Glutamatergic neuron (in vitro differentiated cells): ENCODE results near the gene ALG14. TPM values are rescaled to one million over a fixed set of nuclear protein-coding genes. Genes with fewer than 3 reads are reported as not detected.

Experiments
- DNase-seq: peaks from one replicate; pipeline ENCODE4 v3.0.0; 2022
- H3K27ac Mint-ChIP-seq: one replicate; pipeline ENCODE4 v1.8.0; 2020; ENCODE audit warnings: mild to moderate bottlenecking, mixed read lengths, inconsistent platforms; ENCODE audit not compliant: unreplicated experiment
- H3K27me3 Mint-ChIP-seq: one replicate; pipeline ENCODE4 v1.8.0; 2020; ENCODE audit warnings: mild to moderate bottlenecking, moderate library complexity, mixed read lengths, inconsistent platforms; ENCODE audit not compliant: unreplicated experiment
- H3K36me3 Mint-ChIP-seq: one replicate; pipeline ENCODE4 v1.8.0; 2020; ENCODE audit warnings: mild to moderate bottlenecking, mixed read lengths, inconsistent platforms; ENCODE audit not compliant: unreplicated experiment
- H3K4me1 Mint-ChIP-seq: one replicate; pipeline ENCODE4 v1.8.0; 2020; ENCODE audit warnings: mild to moderate bottlenecking, low read depth, mixed read lengths, inconsistent platforms; ENCODE audit not compliant: unreplicated experiment
- H3K4me3 Mint-ChIP-seq: one replicate; pipeline ENCODE4 v1.8.0; 2020; ENCODE audit warnings: mild to moderate bottlenecking, mixed read lengths, inconsistent platforms; ENCODE audit not compliant: unreplicated experiment
- H3K9me3 Mint-ChIP-seq: one replicate; pipeline ENCODE4 v1.8.0; 2020; ENCODE audit warnings: mild to moderate bottlenecking, moderate library complexity, mixed read lengths, inconsistent platforms; ENCODE audit not compliant: unreplicated experiment
- long read RNA-seq: library from polyadenylated mRNA; unstranded; transcript quantifications from one replicate; pipeline ENCODE4 v2.0.0, GENCODE V29; 2020; ENCODE audit not compliant: unreplicated experiment
- total RNA-seq: library from RNA; stranded (reverse); fragmentation: NEBNext Ultra II Directional; extraction: Animal tissue kit (Norgen Biotek cat#: 25700); gene quantifications from one replicate; pipeline ENCODE4 v1.2.1, GENCODE V29; 2021; ENCODE audit not compliant: unreplicated experiment
- TF ChIP-seq, protein P1 (sequence below): fragments of 200-600 bp; sonication (generic); IDR thresholded peaks from one replicate; pipeline ENCODE4 v1.5.0; 2021; ENCODE audit not compliant: partially characterized antibody, unreplicated experiment

ALG14 gene, protein sequence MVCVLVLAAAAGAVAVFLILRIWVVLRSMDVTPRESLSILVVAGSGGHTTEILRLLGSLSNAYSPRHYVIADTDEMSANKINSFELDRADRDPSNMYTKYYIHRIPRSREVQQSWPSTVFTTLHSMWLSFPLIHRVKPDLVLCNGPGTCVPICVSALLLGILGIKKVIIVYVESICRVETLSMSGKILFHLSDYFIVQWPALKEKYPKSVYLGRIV
- 4.7 TPM for total RNA-seq
- long read RNA-seq, full-length matches to known transcripts = 12 of 16 reads
- long read RNA-seq, partial matches to known transcripts = 0 of 16 reads
- long read RNA-seq, other reads (novel, unspliced or antisense) = 4 of 16 reads

DNA sequence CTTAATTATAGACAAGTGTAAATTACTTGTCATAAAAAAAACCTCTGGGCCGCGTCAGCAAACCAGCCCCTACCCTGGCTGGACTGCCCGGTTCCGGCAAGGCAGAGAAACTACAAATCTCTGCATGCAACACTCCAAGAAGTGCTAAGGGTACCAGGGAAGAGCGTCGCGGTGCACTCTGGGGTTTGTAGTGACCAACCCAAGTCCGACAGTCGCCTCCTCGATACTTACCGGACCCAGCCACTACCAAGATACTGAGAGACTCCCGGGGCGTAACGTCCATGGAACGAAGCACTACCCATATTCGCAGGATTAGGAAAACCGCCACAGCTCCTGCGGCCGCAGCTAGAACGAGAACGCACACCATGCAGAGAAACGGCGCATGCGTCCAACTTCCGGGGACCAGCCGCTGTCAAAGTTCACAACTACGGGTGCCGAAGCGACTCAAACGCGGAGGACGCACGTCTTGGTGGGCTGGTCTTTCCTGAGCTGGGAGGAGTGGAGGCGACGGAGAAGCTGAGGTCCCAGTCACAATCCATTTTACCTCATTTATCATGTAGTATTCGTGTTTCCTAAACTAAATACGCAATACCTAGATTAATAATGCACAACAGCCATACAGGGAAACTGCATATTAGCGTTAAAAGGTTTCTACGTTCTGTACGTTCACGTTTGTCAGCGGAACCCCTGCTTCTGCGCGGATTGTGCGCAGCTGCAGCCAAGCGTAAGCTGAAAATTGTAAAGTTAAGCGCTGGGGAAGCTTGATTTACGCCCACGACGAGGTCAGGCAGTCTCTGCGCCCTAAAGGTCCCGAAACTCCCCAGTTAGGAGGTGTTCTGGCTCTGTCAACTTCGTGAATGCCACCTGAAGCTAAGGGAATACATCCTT, at the start of gene ALG14:
Gene ALG14 (minus strand): TSS at position 420 of the 888 bp plus-strand sequence. CDS start 53 bp downstream, at position 367.
- H3K27me3 Mint-ChIP-seq = peaks cover 3% of the 10 kb centered on the region
- H3K4me1 Mint-ChIP-seq = peaks cover 2% of the 10 kb centered on the region
- peak within 1 kb of the TSS; percentile 95 for H3K4me3 Mint-ChIP-seq
- TF ChIP-seq, protein P1, sequence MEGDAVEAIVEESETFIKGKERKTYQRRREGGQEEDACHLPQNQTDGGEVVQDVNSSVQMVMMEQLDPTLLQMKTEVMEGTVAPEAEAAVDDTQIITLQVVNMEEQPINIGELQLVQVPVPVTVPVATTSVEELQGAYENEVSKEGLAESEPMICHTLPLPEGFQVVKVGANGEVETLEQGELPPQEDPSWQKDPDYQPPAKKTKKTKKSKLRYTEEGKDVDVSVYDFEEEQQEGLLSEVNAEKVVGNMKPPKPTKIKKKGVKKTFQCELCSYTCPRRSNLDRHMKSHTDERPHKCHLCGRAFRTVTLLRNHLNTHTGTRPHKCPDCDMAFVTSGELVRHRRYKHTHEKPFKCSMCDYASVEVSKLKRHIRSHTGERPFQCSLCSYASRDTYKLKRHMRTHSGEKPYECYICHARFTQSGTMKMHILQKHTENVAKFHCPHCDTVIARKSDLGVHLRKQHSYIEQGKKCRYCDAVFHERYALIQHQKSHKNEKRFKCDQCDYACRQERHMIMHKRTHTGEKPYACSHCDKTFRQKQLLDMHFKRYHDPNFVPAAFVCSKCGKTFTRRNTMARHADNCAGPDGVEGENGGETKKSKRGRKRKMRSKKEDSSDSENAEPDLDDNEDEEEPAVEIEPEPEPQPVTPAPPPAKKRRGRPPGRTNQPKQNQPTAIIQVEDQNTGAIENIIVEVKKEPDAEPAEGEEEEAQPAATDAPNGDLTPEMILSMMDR = no peak
- H3K36me3 Mint-ChIP-seq = no peaks in the 10 kb centered on the region
- H3K9me3 Mint-ChIP-seq = peaks cover 7% of the 10 kb centered on the region
- peak; percentile 92 for DNase-seq
- H3K27ac Mint-ChIP-seq = peak within 1 kb of the TSS; percentile 90

DNA sequence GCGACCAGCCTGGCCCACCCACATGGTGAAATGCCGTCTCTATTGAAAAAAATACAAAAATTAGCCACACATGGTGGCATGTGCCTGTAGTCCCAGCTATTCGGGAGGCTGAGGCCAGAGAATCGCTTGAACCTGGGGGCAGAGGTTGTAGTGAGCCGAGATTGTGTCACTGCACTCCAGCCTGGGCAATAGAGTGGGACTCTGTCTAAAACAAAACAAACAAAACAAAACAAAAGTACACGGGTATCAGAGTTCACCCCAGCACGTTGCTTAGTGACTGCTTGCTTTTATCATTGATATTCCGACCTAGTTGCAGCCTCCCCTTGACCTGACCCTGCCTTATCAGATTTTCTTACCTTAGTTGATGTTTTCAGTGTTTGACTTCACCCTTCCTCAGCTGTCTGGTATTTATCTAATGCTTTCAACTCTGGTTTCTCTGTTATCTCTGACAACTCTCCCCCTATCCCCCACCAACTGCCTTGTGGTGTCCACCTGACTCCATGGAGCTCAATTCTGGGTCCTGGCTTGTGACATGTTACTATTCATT, 49.5 kb upstream of the ALG14 start:
- Mint-ChIP-seq H3K36me3 (no peaks in the 10 kb centered on the region), H3K4me1 (no peaks in the 10 kb centered on the region), H3K4me3 (no peak overlapping the region), H3K27me3 (peaks cover 4% of the 10 kb centered on the region), H3K9me3 (peaks cover 2% of the 10 kb centered on the region), H3K27ac (no peak overlapping the region)
- no peak for DNase-seq
- TF ChIP-seq, protein P1 = no peak

DNA sequence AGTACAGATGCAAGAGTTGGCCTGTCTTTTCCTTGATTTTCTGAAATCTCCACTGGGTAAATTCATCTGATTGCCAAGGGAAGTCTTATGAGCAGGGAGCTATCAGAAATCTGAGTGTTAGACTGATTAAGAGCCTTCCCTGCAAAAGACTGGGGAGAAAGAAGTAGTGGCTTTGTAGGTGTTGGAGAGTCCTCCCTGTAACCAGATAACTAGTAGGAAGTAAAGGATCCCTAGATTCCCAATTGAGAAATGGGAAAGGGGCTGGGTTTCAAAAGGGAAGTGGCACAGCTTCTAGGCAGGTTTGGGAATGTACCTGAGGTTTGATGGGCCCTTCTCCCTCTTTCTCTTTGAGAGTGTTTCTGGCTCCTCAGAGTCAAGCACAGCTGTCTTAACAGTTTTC, 46.5 kb upstream of the ALG14 start:
- no peak overlapping the region for H3K27ac Mint-ChIP-seq
- H3K4me1 Mint-ChIP-seq = no peaks in the 10 kb centered on the region
- TF ChIP-seq, protein P1 = no peak
- no peak overlapping the region for H3K4me3 Mint-ChIP-seq
- DNase-seq = no peak
- H3K27me3 Mint-ChIP-seq = peaks cover 4% of the 10 kb centered on the region
- H3K36me3 Mint-ChIP-seq = no peaks in the 10 kb centered on the region
- peaks cover 4% of the 10 kb centered on the region for H3K9me3 Mint-ChIP-seq

DNA sequence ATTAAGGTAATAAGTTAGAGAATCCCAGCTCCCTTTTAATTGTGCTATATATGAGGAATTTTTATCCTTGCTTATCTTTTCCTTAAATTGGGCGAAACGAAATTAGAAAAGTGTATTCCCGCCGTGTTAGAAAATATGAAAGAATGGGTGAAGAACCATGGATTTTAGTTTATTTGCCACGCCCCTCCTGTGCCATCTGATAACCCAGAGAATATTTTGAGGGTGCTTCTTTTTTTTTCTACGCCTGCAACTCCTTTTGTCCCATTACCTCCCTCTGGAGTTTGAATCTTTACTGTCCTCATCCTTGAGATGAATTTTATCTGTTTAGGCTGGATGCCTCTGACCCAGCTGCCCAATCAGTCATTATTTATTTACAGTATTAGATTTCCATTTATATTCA, 46.0 kb upstream of the ALG14 start:
- no peak for DNase-seq
- Mint-ChIP-seq H3K4me3 (peak overlapping the region; percentile 50), H3K27me3 (peaks cover 4% of the 10 kb centered on the region), H3K27ac (no peak overlapping the region), H3K36me3 (no peaks in the 10 kb centered on the region), H3K9me3 (peaks cover 4% of the 10 kb centered on the region), H3K4me1 (no peaks in the 10 kb centered on the region)
- TF ChIP-seq, protein P1 = no peak
